Measurements from ENCODE around the gene KIRREL1.

Gene KIRREL1

GRCh38 chr1:157955857-157956256 is 37.6 kb upstream of the KIRREL1 start:
- Histone ChIP-seq H3K4me3 (ENCODE audit: insufficient read length, low read depth) (no peak overlapping the region), H3K27me3 (ENCODE audit: insufficient read depth, insufficient read length) (peaks cover 3% of the 10 kb centered on the region), H3K4me1 (ENCODE audit: insufficient read depth, insufficient read length) (no peaks in the 10 kb centered on the region), H3K9ac (ENCODE audit: insufficient read length, low read depth) (no peak overlapping the region), H3K9me3 (ENCODE audit: insufficient read depth, low read length) (no peaks in the 10 kb centered on the region), H3K36me3 (ENCODE audit: insufficient read depth, insufficient read length, low read length) (no peaks in the 10 kb centered on the region)
- DNase-seq (ENCODE audit: low read depth, low spot score), result no peak
- TF ChIP-seq SUZ12 (IDR thresholded peaks at IDR 0.05; ENCODE audit: extremely low read depth, insufficient read depth, insufficient read length) (no peak), ZNF274 (IDR thresholded peaks at IDR 0.05; ENCODE audit: low read depth, low read length) (no peak), YY1 (IDR thresholded peaks at IDR 0.05; ENCODE audit: insufficient read depth, insufficient read length) (no peak)

- TF ChIP-seq ZNF274 (IDR thresholded peaks at IDR 0.05; ENCODE audit: low read depth, low read length) (no peak), SUZ12 (IDR thresholded peaks at IDR 0.05; ENCODE audit: extremely low read depth, insufficient read depth, insufficient read length) (no peak), YY1 (IDR thresholded peaks at IDR 0.05; ENCODE audit: insufficient read depth, insufficient read length) (no peak)
- Histone ChIP-seq H3K4me3 (ENCODE audit: insufficient read length, low read depth) (no peak overlapping the region), H3K9ac (ENCODE audit: insufficient read length, low read depth) (no peak overlapping the region), H3K36me3 (ENCODE audit: insufficient read depth, insufficient read length, low read length) (no peaks in the 10 kb centered on the region), H3K9me3 (ENCODE audit: insufficient read depth, low read length) (no peaks in the 10 kb centered on the region), H3K27me3 (ENCODE audit: insufficient read depth, insufficient read length) (no peaks in the 10 kb centered on the region), H3K4me1 (ENCODE audit: insufficient read depth, insufficient read length) (no peaks in the 10 kb centered on the region)
- no peak for DNase-seq (ENCODE audit: low read depth, low spot score)
These were observed 36.7 kb upstream of the KIRREL1 start for GRCh38 chr1:157956732-157957131.

GRCh38 chr1:157958263-157958662 is 35.2 kb upstream of the KIRREL1 start:
- Histone ChIP-seq H3K9ac (ENCODE audit: insufficient read length, low read depth) (no peak overlapping the region), H3K4me3 (ENCODE audit: insufficient read length, low read depth) (no peak overlapping the region), H3K27me3 (ENCODE audit: insufficient read depth, insufficient read length) (no peaks in the 10 kb centered on the region), H3K4me1 (ENCODE audit: insufficient read depth, insufficient read length) (no peaks in the 10 kb centered on the region), H3K9me3 (ENCODE audit: insufficient read depth, low read length) (no peaks in the 10 kb centered on the region), H3K36me3 (ENCODE audit: insufficient read depth, insufficient read length, low read length) (no peaks in the 10 kb centered on the region)
- TF ChIP-seq SUZ12 (IDR thresholded peaks at IDR 0.05; ENCODE audit: extremely low read depth, insufficient read depth, insufficient read length) (no peak), YY1 (IDR thresholded peaks at IDR 0.05; ENCODE audit: insufficient read depth, insufficient read length) (no peak), ZNF274 (IDR thresholded peaks at IDR 0.05; ENCODE audit: low read depth, low read length) (no peak)
- no peak for DNase-seq (ENCODE audit: low read depth, low spot score)

- Histone ChIP-seq H3K27me3 (ENCODE audit: insufficient read depth, insufficient read length) (peaks cover 3% of the 10 kb centered on the region), H3K9me3 (ENCODE audit: insufficient read depth, low read length) (no peaks in the 10 kb centered on the region), H3K4me3 (ENCODE audit: insufficient read length, low read depth) (no peak overlapping the region), H3K36me3 (ENCODE audit: insufficient read depth, insufficient read length, low read length) (no peaks in the 10 kb centered on the region), H3K4me1 (ENCODE audit: insufficient read depth, insufficient read length) (no peaks in the 10 kb centered on the region), H3K9ac (ENCODE audit: insufficient read length, low read depth) (no peak overlapping the region)
- DNase-seq (ENCODE audit: low read depth, low spot score), result no peak
- TF ChIP-seq SUZ12 (IDR thresholded peaks at IDR 0.05; ENCODE audit: extremely low read depth, insufficient read depth, insufficient read length) (no peak), YY1 (IDR thresholded peaks at IDR 0.05; ENCODE audit: insufficient read depth, insufficient read length) (no peak), ZNF274 (IDR thresholded peaks at IDR 0.05; ENCODE audit: low read depth, low read length) (no peak)
These were observed 33.7 kb upstream of the KIRREL1 start for GRCh38 chr1:157959750-157960149.

DNA sequence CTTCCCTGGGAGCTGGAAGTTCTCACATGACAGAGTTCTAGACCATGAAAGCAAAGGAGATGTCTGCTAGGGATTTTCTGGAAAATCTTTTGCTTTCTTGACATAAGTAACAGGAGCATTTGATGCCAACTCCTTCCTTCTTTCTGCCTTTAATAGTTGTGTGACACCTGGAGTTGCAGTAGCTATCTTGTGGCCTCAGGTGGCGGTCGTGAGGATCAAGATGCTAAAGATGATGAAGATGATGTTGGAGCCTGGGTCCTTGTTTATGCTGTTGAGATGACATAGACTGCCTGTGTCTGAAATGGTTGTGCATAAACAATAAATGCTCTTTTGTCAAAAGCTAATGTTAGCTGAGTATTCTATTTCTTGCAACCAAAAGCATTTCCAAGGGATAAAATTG is 32.7 kb upstream of the KIRREL1 start:
- no peaks in the 10 kb centered on the region for H3K36me3 ChIP-seq (ENCODE audit: insufficient read depth, insufficient read length, low read length)
- H3K9me3 ChIP-seq (ENCODE audit: insufficient read depth, low read length), result no peaks in the 10 kb centered on the region
- H3K9ac ChIP-seq (ENCODE audit: insufficient read length, low read depth), result no peak overlapping the region
- TF ChIP-seq YY1 (IDR thresholded peaks at IDR 0.05; ENCODE audit: insufficient read depth, insufficient read length) (no peak), ZNF274 (IDR thresholded peaks at IDR 0.05; ENCODE audit: low read depth, low read length) (no peak), SUZ12 (IDR thresholded peaks at IDR 0.05; ENCODE audit: extremely low read depth, insufficient read depth, insufficient read length) (no peak)
- peaks cover 3% of the 10 kb centered on the region for H3K27me3 ChIP-seq (ENCODE audit: insufficient read depth, insufficient read length)
- no peak overlapping the region for H3K4me3 ChIP-seq (ENCODE audit: insufficient read length, low read depth)
- no peak for DNase-seq (ENCODE audit: low read depth, low spot score)
- no peaks in the 10 kb centered on the region for H3K4me1 ChIP-seq (ENCODE audit: insufficient read depth, insufficient read length)

DNA sequence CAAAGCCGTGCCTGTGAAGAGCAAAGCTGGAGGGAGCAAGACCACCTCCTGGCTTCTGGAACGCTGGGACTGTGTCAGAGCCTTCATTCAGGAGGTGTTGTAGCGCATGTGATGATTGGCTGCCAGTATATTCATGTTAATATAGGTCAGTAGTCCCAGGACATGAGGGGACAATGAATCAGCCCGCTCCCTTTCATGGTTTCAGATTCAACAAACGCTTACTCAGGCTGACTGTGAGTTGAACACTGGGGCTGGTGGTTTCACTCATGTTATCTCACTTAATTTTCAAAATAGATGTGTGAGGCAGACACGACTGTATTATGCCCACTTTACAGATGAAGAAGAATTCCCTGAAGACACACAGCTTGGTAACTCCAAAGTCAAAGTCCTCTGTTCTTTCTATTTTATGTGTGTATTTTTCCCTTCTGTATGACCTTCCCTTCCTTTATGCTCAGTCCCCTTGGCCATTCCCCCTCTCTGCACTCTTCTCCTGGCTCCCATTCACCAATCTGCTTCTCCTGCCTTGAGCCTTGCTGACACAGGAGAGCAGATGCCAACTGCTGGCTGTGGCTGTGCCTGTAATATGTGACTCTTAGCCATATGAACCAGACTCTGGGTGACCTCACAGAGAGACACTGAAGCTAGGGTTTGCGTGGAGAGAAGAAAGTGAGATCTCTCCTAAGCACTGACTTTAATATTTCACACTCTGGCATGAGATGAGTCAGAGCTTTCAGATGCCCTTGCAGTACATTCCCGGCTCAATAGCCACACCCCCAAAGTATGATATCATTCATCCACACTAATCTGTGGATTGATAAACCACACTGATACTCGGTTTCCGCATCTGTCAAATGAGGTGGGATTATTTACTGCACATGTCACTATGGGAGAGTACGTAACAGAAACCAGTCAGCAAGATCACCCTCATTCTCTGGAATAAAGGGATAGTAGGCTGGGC is 31.4 kb upstream of the KIRREL1 start:
- H3K36me3 ChIP-seq (ENCODE audit: insufficient read depth, insufficient read length, low read length), result no peaks in the 10 kb centered on the region
- H3K27me3 ChIP-seq (ENCODE audit: insufficient read depth, insufficient read length), result peaks cover 3% of the 10 kb centered on the region
- TF ChIP-seq ZNF274 (IDR thresholded peaks at IDR 0.05; ENCODE audit: low read depth, low read length) (no peak), YY1 (IDR thresholded peaks at IDR 0.05; ENCODE audit: insufficient read depth, insufficient read length) (no peak), SUZ12 (IDR thresholded peaks at IDR 0.05; ENCODE audit: extremely low read depth, insufficient read depth, insufficient read length) (no peak)
- DNase-seq (ENCODE audit: low read depth, low spot score), result no peak
- no peak overlapping the region for H3K9ac ChIP-seq (ENCODE audit: insufficient read length, low read depth)
- H3K4me1 ChIP-seq (ENCODE audit: insufficient read depth, insufficient read length), result no peaks in the 10 kb centered on the region
- H3K4me3 ChIP-seq (ENCODE audit: insufficient read length, low read depth), result no peak overlapping the region
- H3K9me3 ChIP-seq (ENCODE audit: insufficient read depth, low read length), result peaks cover under 1% of the 10 kb centered on the region; the same call in 1 of the 2 replicates

DNA sequence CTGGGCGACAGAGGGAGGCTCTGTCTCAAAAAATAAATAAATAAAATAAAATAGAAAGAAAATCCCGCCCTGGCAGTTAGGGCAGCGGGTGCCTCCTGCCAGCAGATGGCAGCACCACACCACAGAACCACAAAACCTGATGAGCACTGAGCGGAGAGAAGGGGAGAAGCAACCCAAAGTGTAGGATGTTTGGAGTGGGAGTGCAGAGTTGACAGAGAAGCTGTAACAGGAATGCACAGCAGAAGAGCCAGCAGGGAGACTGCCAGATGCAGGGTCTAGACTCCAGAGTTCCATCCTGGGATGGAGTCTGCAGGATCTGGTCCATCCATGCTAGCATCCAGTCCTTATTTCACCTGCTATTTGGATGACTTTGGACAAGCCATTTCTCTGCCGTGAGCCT is 29.7 kb upstream of the KIRREL1 start:
- Histone ChIP-seq H3K36me3 (ENCODE audit: insufficient read depth, insufficient read length, low read length) (no peaks in the 10 kb centered on the region), H3K27me3 (ENCODE audit: insufficient read depth, insufficient read length) (peaks cover 3% of the 10 kb centered on the region), H3K9ac (ENCODE audit: insufficient read length, low read depth) (no peak overlapping the region), H3K4me3 (ENCODE audit: insufficient read length, low read depth) (no peak overlapping the region), H3K9me3 (ENCODE audit: insufficient read depth, low read length) (peaks cover 5% of the 10 kb centered on the region; the same call in 1 of the 2 replicates), H3K4me1 (ENCODE audit: insufficient read depth, insufficient read length) (no peaks in the 10 kb centered on the region)
- TF ChIP-seq SUZ12 (IDR thresholded peaks at IDR 0.05; ENCODE audit: extremely low read depth, insufficient read depth, insufficient read length) (no peak), YY1 (IDR thresholded peaks at IDR 0.05; ENCODE audit: insufficient read depth, insufficient read length) (no peak), ZNF274 (IDR thresholded peaks at IDR 0.05; ENCODE audit: low read depth, low read length) (no peak)
- peak; percentile 70 for DNase-seq (ENCODE audit: low read depth, low spot score)

Measured in NT2/D1 (cell line).